SU-DHL-6 (cell line): ENCODE data around the gene SPEG.

ENCODE experiments used
- EZH2phosphoT487 ChIP-seq: fragments of 200-600 bp; sonication (generic), shearing (Covaris generic); conservative IDR thresholded peaks from 2 replicates; pipeline ENCODE4 v1.6.1; 2018; ENCODE audit warnings: mild to moderate bottlenecking, antibody characterized with exemption, low read length, moderate library complexity, mixed read lengths
- TF ChIP-seq, protein P1 (sequence below): fragments of 200-600 bp; sonication (generic); IDR thresholded peaks from one replicate; pipeline ENCODE4 v1.5.1; 2017; ENCODE audit warnings: antibody characterized with exemption, mild to moderate bottlenecking, low read length, moderate library complexity; ENCODE audit not compliant: insufficient read depth, poor library complexity, severe bottlenecking

DNA sequence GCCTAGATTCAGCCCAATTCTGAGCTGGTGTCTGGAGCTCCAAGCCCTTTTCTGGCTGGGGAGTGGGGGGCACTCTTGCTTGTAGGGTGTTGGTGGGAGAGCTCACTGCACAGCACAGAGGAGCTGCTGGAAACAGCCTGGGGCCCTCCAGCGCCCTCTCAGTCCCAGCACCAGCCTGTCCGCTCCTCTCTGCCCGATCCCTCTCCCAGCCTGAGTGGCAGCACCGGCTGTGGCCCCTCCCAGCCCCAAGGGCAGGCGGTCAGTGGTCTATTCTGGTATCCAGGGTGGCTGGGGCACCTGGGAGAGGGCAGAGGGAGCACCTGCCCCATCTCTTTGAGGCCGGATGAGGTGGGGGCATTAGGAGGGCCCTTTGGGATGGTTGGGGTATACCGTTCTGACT is 29.7 kb upstream of the SPEG start:
- TF ChIP-seq, protein P1, sequence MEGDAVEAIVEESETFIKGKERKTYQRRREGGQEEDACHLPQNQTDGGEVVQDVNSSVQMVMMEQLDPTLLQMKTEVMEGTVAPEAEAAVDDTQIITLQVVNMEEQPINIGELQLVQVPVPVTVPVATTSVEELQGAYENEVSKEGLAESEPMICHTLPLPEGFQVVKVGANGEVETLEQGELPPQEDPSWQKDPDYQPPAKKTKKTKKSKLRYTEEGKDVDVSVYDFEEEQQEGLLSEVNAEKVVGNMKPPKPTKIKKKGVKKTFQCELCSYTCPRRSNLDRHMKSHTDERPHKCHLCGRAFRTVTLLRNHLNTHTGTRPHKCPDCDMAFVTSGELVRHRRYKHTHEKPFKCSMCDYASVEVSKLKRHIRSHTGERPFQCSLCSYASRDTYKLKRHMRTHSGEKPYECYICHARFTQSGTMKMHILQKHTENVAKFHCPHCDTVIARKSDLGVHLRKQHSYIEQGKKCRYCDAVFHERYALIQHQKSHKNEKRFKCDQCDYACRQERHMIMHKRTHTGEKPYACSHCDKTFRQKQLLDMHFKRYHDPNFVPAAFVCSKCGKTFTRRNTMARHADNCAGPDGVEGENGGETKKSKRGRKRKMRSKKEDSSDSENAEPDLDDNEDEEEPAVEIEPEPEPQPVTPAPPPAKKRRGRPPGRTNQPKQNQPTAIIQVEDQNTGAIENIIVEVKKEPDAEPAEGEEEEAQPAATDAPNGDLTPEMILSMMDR, result no peak
- TF ChIP-seq EZH2phosphoT487, result no peak
